ENCODE measurements around the gene CNTNAP1. TPM values are rescaled to one million over a fixed set of nuclear protein-coding genes. Genes with fewer than 3 reads are reported as not detected.
"Not testable (repeated sequence)": the region's sequence is repeated elsewhere in the genome, so short reads cannot be mapped to it uniquely, and the experiment has no call there.

Gene CNTNAP1
- total RNA-seq, 1 experiment from 2014 or later: 6.4 TPM

- CTCF ChIA-PET: interaction anchor here (1.1 to 3.4 kb wide), 3 partner anchors 10 to 88 kb away, joined by 3 to 14 read pairs (median 5); partner anchors contain the start of genes CCR10 and PLEKHH3
- BruUV-seq (replicated peaks); H3K9me3 ChIP-seq (ENCODE audit: control insufficient read depth in 1 of 2, insufficient read depth in 1 of 2, low read depth in 1 of 2, low read length in 2 of 2); H3K27ac ChIP-seq (ENCODE audit: low read depth, low read length); H2AFZ ChIP-seq (ENCODE audit: low read depth, low read length, poor library complexity, severe bottlenecking); H3K4me2 ChIP-seq (ENCODE audit: low read length); H3K9ac ChIP-seq (ENCODE audit: low read length); intact Hi-C loops (cut with micrococcal nuclease); H3K4me3 ChIP-seq (replicated peaks in 1 of 2; ENCODE audit: low read depth in 1 of 2, low read length in 2 of 2); RAD21 ChIA-PET (ENCODE audit: low non-redundant PET in 1 of 2, low total read pairs in 2 of 2, uncharacterized antibody in 2 of 2, unreplicated experiment in 2 of 2); H3K79me2 ChIP-seq (ENCODE audit: insufficient read depth, low read length); ATAC-seq; H3K27me3 ChIP-seq (ENCODE audit: insufficient read depth, low read length); H4K20me1 ChIP-seq (ENCODE audit: insufficient read depth); DNase-seq (ENCODE audit: low read depth, low spot score); H3K9me2 ChIP-seq (ENCODE audit: insufficient read depth): not testable (repeated sequence)
- H3K4me1 ChIP-seq (ENCODE audit: control insufficient read depth in 1 of 2, insufficient read depth in 2 of 2, low read length in 2 of 2): peaks cover 26% of the 10 kb centered on the region in 2 experiments
- peaks cover 7 to 20% of the 10 kb centered on the region in 2 experiments; a peak in 2 of 4 replicates for H3K36me3 ChIP-seq (ENCODE audit: control insufficient read depth in 1 of 2, insufficient read depth in 2 of 2, low read length in 2 of 2)
- POLR2A ChIA-PET: interaction anchor here (2.5 kb wide), 1 partner anchor 11 kb away, joined by 12 read pairs; the partner anchor contains the start of gene PLEKHH3
Observed at GRCh38 chr17:42666126-42666525, 16.2 kb upstream of the CNTNAP1 start.

GRCh38 chr17:42667088-42667951 is 15.0 kb upstream of the CNTNAP1 start:
- DNase-seq (ENCODE audit: low read depth, low spot score) (peak; percentile 87), ATAC-seq (peak; percentile 97)
- no peaks in the 10 kb centered on the region for H3K79me2 ChIP-seq (ENCODE audit: insufficient read depth, low read length)
- H3K27me3 ChIP-seq (ENCODE audit: insufficient read depth, low read length): no peaks in the 10 kb centered on the region
- CTCF ChIA-PET: interaction anchor here (1.1 to 3.4 kb wide), 4 partner anchors 9 to 89 kb away, joined by 3 to 14 read pairs (median 4); partner anchors contain the start of genes CCR10 and PLEKHH3
- BruUV-seq (replicated peaks): no TSS peak
- H3K27ac ChIP-seq (ENCODE audit: low read depth, low read length): peak overlapping the region; percentile 62
- no peak overlapping the region for H2AFZ ChIP-seq (ENCODE audit: low read depth, low read length, poor library complexity, severe bottlenecking)
- H3K9ac ChIP-seq (ENCODE audit: low read length): peak overlapping the region; percentile 31
- H3K9me3 ChIP-seq (ENCODE audit: control insufficient read depth in 1 of 2, insufficient read depth in 1 of 2, low read depth in 1 of 2, low read length in 2 of 2): no peaks in the 10 kb centered on the region
- no peaks in the 10 kb centered on the region for H3K9me2 ChIP-seq (ENCODE audit: insufficient read depth)
- intact Hi-C loops (cut with micrococcal nuclease): no loop called here
- H3K36me3 ChIP-seq (ENCODE audit: control insufficient read depth in 1 of 2, insufficient read depth in 2 of 2, low read length in 2 of 2): peaks cover 13 to 28% of the 10 kb centered on the region in 2 experiments; a peak in 2 of 4 replicates
- H4K20me1 ChIP-seq (ENCODE audit: insufficient read depth): no peaks in the 10 kb centered on the region; the same call in 1 of the 2 replicates
- H3K4me2 ChIP-seq (ENCODE audit: low read length): peak overlapping the region; percentile 60
- 0 out of 4 replicates have a peak overlapping the region, but pooled peaks of 1 of the 2 experiments have one; percentile 18 for H3K4me3 ChIP-seq (replicated peaks in 1 of 2; ENCODE audit: low read depth in 1 of 2, low read length in 2 of 2)
- RAD21 ChIA-PET (ENCODE audit: low non-redundant PET in 1 of 2, low total read pairs in 2 of 2, uncharacterized antibody in 2 of 2, unreplicated experiment in 2 of 2): interaction anchor here in 1 of 2 experiments (1.0 kb wide), 1 partner anchor 12 kb away, joined by 3 read pairs; no protein-coding TSS in a partner anchor
- POLR2A ChIA-PET: interaction anchor here (1.0 to 2.5 kb wide), 2 partner anchors 8 to 10 kb away, joined by 3 to 12 read pairs; partner anchors contain the start of genes PLEKHH3 and TUBG2
- H3K4me1 ChIP-seq (ENCODE audit: control insufficient read depth in 1 of 2, insufficient read depth in 2 of 2, low read length in 2 of 2): peaks cover 20% of the 10 kb centered on the region in 2 experiments
- TF ChIP-seq EZH2 (IDR thresholded peaks at IDR 0.05): no peak
- no peak for TF ChIP-seq CEBPB (IDR thresholded peaks at IDR 0.05; ENCODE audit: low read depth)
- no peak for TF ChIP-seq SIN3A (IDR thresholded peaks at IDR 0.05; ENCODE audit: low read depth)
- no peak; the same call in 1 of the 2 replicates for TF ChIP-seq FOSL1 (IDR thresholded peaks at IDR 0.05; ENCODE audit: low read depth)
- TF ChIP-seq, protein P1, sequence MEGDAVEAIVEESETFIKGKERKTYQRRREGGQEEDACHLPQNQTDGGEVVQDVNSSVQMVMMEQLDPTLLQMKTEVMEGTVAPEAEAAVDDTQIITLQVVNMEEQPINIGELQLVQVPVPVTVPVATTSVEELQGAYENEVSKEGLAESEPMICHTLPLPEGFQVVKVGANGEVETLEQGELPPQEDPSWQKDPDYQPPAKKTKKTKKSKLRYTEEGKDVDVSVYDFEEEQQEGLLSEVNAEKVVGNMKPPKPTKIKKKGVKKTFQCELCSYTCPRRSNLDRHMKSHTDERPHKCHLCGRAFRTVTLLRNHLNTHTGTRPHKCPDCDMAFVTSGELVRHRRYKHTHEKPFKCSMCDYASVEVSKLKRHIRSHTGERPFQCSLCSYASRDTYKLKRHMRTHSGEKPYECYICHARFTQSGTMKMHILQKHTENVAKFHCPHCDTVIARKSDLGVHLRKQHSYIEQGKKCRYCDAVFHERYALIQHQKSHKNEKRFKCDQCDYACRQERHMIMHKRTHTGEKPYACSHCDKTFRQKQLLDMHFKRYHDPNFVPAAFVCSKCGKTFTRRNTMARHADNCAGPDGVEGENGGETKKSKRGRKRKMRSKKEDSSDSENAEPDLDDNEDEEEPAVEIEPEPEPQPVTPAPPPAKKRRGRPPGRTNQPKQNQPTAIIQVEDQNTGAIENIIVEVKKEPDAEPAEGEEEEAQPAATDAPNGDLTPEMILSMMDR (IDR thresholded peaks at IDR 0.05 in 2 of 3, conservative IDR thresholded peaks at IDR 0.05 in 1 of 3; ENCODE audit: borderline replicate concordance in 1 of 3, insufficient read depth in 1 of 3, low read depth in 2 of 3, low read length in 2 of 3): no peak
- TF ChIP-seq ZFX (IDR thresholded peaks at IDR 0.05): no peak
- no peak for TF ChIP-seq ZNF274 (IDR thresholded peaks at IDR 0.05; ENCODE audit: low read depth, low read length)
- TF ChIP-seq POLR2A (IDR thresholded peaks at IDR 0.05; ENCODE audit: borderline replicate concordance, extremely low read depth, insufficient read depth, insufficient read length): no peak
- peak; percentile 73 for TF ChIP-seq POLR2AphosphoS5 (IDR thresholded peaks at IDR 0.05; ENCODE audit: low read depth, low read length)
- no peak for TF ChIP-seq ELF1 (IDR thresholded peaks at IDR 0.05; ENCODE audit: borderline replicate concordance, low read depth)
- no peak for TF ChIP-seq ATF3 (IDR thresholded peaks at IDR 0.05)
- TF ChIP-seq TCF7L2 (IDR thresholded peaks at IDR 0.05; ENCODE audit: borderline replicate concordance, extremely low read depth, insufficient read depth, insufficient read length): no peak
- TF ChIP-seq, protein P2, sequence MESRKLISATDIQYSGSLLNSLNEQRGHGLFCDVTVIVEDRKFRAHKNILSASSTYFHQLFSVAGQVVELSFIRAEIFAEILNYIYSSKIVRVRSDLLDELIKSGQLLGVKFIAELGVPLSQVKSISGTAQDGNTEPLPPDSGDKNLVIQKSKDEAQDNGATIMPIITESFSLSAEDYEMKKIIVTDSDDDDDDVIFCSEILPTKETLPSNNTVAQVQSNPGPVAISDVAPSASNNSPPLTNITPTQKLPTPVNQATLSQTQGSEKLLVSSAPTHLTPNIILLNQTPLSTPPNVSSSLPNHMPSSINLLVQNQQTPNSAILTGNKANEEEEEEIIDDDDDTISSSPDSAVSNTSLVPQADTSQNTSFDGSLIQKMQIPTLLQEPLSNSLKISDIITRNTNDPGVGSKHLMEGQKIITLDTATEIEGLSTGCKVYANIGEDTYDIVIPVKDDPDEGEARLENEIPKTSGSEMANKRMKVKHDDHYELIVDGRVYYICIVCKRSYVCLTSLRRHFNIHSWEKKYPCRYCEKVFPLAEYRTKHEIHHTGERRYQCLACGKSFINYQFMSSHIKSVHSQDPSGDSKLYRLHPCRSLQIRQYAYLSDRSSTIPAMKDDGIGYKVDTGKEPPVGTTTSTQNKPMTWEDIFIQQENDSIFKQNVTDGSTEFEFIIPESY (IDR thresholded peaks at IDR 0.05; ENCODE audit: extremely low read depth, insufficient replicate concordance, low read length): no peak
- peak; percentile 88 for TF ChIP-seq JUND (IDR thresholded peaks at IDR 0.05)
